ENCODE results near the gene FSCN2.

FSCN2 gene, protein sequence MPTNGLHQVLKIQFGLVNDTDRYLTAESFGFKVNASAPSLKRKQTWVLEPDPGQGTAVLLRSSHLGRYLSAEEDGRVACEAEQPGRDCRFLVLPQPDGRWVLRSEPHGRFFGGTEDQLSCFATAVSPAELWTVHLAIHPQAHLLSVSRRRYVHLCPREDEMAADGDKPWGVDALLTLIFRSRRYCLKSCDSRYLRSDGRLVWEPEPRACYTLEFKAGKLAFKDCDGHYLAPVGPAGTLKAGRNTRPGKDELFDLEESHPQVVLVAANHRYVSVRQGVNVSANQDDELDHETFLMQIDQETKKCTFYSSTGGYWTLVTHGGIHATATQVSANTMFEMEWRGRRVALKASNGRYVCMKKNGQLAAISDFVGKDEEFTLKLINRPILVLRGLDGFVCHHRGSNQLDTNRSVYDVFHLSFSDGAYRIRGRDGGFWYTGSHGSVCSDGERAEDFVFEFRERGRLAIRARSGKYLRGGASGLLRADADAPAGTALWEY

DNA sequence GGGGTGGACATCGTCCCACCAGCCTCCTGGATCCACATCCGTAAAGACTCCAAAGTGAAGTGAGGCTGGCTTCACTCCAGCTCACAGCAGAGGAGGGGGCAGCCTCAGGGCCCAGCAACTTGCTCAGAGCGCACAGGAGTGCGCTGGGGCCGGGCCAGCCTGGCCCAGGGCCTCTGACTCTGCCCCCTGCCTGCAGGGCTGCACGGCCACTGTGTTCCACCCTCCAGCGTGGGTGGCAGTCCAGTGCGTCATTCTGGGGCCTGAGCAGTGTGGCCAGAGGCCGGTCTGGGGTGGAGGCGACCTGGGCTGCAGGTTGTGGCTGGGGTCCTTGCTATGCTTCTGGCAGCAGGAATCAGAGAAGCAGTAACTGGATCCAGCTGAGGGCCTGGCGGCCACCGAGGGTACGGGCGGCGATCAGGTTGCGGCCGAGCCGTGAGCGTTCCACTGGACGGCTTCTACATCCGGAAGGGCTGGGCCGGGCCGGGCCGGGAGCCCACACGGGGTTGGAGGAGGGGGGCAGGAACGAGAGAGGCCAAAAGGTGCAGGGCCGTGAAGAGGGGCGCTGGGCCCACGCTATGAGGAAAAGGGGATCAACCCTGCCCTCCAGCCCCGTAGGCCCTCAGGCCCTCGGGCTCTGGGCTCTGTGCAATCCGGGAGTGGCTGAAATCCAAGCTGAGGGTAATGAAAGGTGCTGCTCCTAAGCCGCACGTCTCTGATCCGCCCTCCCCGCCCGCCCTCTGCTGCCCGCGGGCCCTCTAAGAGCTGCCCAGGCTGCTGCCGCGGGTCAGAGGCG is at the start of gene FSCN2:
TSS of gene FSCN2 (plus strand) at position 787 of the 793 bp plus-strand sequence. CDS start 155 bp downstream, outside the sequence.
- Histone ChIP-seq H3K79me2 (no peaks in the 10 kb centered on the region), H3K27me3 (ENCODE audit: control insufficient read depth, insufficient read depth, low read length) (no peaks in the 10 kb centered on the region), H3K9ac (no peak within 1 kb of the TSS), H3K27ac (peak within 1 kb of the TSS; percentile 27), H3K36me3 (ENCODE audit: control insufficient read depth, insufficient read depth, low read length) (no peaks in the 10 kb centered on the region), H2AFZ (peak within 1 kb of the TSS; percentile 66), H3K9me3 (ENCODE audit: control insufficient read depth, low read length) (no peaks in the 10 kb centered on the region), H3K4me3 (ENCODE audit: low read depth, low read length) (no peak within 1 kb of the TSS), H3K4me1 (peaks cover 7% of the 10 kb centered on the region), H3K4me2 (ENCODE audit: low read length) (no peak within 1 kb of the TSS)
- TF ChIP-seq CTCF (IDR thresholded peaks at IDR 0.05) = no peak

- H2AFZ ChIP-seq = no peak overlapping the region
- H3K27me3 ChIP-seq (ENCODE audit: control insufficient read depth, insufficient read depth, low read length) = no peaks in the 10 kb centered on the region
These were observed 48.8 kb upstream of the FSCN2 start for GRCh38 chr17:81479175-81480071.

DNA sequence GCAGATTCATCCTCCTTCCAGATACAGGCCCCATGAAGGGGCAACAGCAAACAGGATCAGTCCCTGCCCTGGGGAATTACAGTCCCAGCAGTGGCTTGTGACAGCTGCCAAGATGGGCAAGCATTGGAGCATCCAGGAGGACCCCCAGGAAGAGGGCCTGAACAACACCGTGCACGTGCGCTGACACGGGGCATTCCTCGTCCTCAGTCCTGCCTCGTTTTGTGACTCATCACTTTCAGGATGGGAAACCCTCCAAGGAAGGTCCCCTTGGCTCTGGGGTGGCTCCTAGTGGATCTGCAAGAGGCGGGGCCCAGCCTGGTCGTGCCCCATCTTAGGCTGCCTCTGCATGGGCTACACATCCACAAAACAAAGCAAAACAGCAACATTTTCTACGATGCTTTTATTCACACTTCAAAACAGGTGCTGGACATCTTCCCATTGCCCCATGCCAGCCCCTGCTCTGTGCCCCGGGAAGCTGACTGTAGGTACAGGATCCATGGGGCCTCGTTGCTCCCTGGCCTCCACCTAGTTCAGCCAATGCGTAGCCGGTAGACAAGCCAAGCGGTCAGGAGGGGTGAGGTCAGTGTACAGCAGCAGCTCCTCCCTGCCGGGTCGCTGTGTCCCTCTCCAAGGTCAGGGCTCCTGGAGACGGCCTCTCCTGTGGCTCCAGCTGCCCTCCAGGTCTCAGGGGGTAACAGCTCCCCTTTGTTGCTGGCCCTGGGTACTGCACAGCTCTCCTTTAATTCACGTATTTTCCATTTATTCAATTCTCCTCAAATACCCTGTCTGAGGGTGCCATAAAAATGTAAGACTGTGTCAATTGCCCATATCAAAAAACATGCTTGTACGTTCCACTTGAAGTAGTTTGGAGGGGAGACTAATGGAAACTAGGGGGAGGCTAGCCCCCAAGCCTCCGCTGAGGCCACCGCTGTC is 47.8 kb upstream of the FSCN2 start:
- TF ChIP-seq CTCF (IDR thresholded peaks at IDR 0.05) = no peak
- Histone ChIP-seq H3K27me3 (ENCODE audit: control insufficient read depth, insufficient read depth, low read length) (no peaks in the 10 kb centered on the region), H3K4me3 (ENCODE audit: low read depth, low read length) (peak overlapping the region; percentile 13), H3K4me2 (ENCODE audit: low read length) (no peak overlapping the region), H2AFZ (no peak overlapping the region), H3K4me1 (peaks cover 8% of the 10 kb centered on the region), H3K9ac (no peak overlapping the region), H3K9me3 (ENCODE audit: control insufficient read depth, low read length) (no peaks in the 10 kb centered on the region), H3K36me3 (ENCODE audit: control insufficient read depth, insufficient read depth, low read length) (no peaks in the 10 kb centered on the region), H3K27ac (no peak overlapping the region), H3K79me2 (no peaks in the 10 kb centered on the region)

More at GRCh38 chr17:81479175-81480071, 48.8 kb upstream of the FSCN2 start:
- H3K9ac ChIP-seq = no peak overlapping the region
- TF ChIP-seq CTCF (IDR thresholded peaks at IDR 0.05) = no peak
- no peaks in the 10 kb centered on the region for H3K36me3 ChIP-seq (ENCODE audit: control insufficient read depth, insufficient read depth, low read length)
- no peaks in the 10 kb centered on the region for H3K79me2 ChIP-seq
- no peaks in the 10 kb centered on the region for H3K9me3 ChIP-seq (ENCODE audit: control insufficient read depth, low read length)
- no peak overlapping the region for H3K4me2 ChIP-seq (ENCODE audit: low read length)
- peaks cover 8% of the 10 kb centered on the region for H3K4me1 ChIP-seq
- no peak overlapping the region for H3K27ac ChIP-seq
- H3K4me3 ChIP-seq (ENCODE audit: low read depth, low read length) = no peak overlapping the region

Data from parathyroid adenoma (tissue), 2 donors.